NCI-H1092 treated with DMSO at 0.1 percent for 48 hours (cell line): ENCODE data around the gene CFAP77.

Experiments
- DNase-seq: peaks from one replicate; lab custom pipeline; 2025; lab: John Stamatoyannopoulos, UW

CFAP77 gene

DNA sequence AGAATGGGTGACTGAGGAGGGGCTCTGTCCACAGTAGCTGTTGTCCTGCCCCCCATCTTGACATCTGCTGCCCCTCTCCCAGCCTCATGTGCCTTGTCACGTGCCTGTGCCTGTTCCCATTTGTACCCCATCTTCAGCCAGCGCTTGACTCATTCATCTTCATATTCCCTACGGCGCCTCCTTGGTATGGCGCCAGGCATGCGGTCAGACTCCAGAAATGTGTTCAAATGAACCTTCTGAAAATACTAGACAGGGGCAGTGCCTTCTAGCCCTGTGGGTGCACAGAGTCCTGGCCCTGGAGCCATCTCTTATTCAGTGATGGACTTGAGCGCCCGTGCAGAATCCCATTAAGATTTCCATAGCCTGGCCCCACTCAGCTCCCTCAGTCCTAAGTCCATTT is 46.2 kb downstream of the CFAP77 start:
- no peak for DNase-seq

DNA sequence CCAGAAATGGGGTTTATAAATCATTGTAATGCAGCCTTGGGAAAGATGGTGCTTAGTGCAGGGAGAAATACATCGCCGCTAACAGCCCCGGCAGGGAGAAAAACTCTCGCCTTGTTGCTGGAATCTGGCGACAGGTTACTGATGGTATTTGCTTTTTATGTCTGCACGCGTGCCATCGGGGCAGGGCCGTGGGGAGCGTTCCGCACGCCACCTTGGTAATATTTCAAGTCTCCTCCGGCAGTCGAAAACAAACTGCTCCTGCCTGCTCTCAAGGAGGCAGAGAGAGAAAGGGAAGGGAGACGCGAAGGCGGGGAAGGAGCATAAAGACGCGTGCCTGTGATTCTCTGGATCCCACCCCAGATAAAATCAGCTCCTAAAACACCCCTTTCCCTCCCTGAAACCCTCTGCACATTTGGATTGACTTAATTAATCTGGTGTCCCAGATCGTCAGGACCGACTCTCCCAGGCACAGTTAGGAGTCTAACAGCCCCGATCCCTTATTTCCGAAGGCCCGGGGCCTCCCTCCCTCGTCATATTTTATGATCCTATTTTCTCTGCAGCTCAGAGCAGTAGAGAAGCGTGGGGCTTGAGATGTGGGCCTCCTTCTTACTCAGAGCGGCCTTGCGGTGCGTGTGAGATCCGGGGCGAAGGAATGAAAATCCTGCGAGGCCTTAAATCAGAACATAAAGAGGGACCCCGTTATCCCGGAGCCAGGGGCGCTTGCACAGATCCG is 47.7 kb downstream of the CFAP77 start:
- DNase-seq, result no peak

DNA sequence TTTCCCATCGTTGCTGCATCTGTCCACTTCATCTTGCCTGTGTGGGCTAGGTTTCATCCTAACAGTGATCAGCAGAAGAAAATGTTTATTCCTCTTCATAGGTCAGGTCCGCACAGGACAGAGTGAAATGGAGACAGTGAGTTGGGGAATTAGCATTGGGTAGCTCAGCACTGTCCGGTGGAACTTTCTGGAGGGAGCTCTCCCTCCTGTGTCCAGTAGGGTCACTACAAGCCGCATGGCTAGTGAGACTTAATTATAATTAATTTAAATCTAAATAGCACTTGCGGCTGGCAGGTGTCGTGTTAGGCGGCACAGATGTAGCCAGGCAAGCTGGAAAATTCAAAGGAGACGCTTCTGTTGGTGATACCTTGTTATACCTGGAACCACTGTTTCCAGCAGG is 48.4 kb downstream of the CFAP77 start:
- no peak for DNase-seq

DNA sequence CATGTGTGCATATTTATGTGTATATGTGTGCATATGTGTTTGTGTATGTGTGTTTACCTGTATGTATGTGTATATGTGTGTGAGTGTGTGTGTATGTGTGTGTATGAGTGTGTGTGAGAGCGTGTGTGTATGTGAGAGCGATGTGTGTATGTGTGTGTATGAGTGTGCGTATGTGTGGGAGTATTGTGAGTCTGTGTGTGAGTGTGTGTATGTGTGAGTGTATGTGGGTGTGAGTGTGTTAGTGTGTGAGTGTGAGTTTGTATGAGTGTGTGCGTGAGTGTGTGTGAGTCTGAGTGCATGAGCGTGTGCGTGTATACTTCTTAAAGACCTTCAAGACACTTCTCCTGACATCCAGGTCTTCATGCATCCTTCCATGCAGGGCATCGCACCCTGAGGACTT is 49.6 kb downstream of the CFAP77 start:
- DNase-seq, result no peak

DNA sequence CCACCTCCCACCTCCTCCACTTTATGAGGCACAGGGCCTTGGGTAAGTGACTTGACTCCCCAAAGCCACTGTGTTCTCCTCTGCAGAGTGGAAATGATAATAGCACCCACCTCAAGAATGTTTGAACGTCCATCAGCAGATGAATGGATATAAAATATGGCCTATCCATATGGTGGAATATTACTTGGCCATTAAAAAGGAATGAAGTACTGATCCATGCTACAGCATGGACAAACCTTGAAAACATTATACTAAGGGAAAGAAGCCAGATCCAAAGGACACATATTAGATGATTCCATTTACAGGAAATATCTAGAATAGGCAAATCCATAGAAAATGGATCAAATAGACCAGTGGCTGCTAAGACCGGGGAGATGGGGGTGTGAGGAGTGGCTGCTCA is 50.2 kb downstream of the CFAP77 start:
- DNase-seq, result no peak

DNA sequence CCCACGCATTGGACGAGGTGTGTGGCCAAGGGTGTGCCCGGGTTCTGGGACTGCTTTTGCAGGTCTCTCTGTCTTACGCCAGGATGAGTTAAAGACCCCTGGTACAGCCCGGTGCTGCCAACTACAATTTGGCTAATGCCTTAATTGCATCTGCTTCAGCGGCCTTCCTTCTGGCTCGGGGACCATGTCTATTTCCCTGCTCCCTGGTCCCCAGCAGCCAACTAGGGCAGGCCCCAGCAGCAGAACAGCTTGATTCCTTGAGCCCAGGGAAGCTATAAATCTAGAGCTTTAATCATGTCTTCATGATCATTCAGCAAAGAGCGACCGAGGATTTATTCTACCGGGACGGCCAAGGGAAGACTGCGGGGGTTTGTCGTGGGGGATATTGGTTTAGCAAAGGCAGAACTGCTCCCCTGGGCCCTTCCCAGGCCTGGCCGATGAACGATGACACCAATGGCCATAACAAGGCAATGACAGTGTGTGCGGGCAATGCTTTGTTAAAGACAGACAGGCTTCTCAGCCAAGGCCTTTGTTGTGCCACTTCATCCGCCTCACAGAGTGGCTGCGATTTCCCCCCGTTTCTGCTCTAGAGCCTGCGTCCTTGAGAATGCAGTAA is 51.4 kb downstream of the CFAP77 start:
- no peak for DNase-seq

DNA sequence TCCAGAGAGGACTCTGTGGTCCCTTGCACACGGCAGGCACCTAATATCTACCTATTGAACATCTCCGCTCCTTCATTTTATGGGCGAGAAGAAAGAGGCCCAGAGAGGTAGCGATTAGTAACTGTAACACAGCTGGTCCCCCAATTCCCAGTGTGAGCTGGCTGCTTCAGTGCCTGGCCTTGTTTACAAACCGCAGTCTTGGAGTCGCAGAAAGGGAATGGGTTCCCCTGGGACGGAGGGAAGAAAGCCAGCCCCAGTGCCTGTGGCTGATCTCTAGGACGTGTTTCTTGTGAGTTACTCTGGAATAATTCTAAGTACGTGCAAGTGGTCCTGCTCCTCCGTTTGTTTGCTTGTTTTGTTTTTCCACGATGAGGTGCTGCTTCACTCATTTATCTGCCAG is 52.0 kb downstream of the CFAP77 start:
- DNase-seq, result no peak

DNA sequence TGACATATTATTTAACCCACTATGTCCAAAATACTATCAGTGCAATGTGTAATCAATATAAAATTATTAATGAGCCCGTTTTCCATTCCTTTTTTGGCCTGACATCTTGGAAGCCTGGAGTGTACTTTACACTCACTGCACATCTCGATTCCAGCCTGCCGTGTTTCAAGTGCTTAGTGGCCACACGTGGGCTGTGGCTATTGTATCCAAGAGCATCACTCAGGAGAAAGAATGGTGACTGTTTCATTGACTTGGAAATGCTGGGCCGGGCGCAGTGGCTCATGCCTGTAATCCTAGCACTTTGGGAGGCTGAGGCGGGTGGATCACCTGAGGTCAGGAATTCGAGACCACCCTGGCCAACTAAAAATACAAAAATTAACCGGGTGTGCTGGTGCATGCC is 54.5 kb downstream of the CFAP77 start:
- no peak for DNase-seq

DNA sequence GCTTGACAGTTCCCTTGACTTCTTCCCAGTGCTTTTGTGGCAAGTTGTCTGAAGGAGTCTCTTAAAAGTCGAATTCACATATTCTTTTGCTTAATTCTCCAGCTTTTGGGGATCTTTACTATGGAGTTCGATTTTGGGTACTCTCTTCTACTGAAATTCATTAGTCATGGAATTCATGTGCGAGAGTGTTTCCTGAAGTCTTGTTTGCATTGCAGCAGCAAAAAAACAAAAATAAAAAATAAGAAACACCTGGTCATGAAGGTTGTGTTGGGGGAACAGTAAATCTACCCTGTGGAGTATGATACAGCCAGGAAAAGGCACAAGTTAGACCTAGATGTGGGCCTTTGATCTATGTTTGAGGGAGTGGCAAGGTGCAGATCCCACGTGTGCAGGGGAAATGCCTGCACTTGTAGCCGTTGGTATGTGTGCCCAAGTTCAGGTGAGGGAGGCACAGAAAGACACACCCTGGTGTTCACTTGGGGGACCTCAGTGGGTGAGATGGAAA is 55.2 kb downstream of the CFAP77 start:
- no peak for DNase-seq

DNA sequence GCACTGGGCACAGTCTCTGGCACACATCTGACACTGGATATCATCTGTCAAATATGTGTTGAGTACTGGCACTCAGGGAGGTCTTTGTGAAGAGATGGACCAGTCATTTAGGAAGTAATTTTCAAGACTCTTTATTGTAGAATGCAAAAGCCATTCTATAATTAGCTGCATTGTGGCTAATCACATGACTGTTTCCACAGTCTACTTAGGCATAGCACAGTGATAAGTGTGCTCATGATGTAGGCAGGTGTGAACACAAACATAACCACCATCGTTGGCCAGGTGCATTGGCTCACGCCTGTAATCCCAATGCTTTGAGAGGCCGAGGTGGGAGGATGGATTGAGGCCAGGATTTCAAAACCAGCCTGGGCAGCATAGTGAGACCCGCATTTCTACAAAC is 62.2 kb downstream of the CFAP77 start:
- no peak for DNase-seq

DNA sequence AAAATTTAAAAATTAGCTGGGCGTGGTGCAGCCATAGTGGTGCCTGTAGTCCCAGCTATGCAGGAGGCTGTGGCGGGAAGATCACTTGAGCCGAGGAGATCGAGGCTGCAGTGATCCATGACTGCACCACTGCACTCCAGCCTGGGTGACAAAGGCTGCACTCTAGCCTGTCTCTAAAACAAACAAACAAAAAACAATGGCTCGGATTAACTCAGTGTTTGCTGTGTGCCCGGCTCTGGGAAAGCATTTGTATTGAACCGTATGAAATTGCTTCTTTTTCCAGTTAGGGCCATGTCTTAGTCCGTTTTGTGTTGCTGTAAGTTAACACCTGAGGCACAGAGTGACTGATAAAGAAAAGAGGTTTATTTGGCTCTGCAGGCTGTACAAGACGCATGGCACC is 62.6 kb downstream of the CFAP77 start:
- DNase-seq, result no peak

DNA sequence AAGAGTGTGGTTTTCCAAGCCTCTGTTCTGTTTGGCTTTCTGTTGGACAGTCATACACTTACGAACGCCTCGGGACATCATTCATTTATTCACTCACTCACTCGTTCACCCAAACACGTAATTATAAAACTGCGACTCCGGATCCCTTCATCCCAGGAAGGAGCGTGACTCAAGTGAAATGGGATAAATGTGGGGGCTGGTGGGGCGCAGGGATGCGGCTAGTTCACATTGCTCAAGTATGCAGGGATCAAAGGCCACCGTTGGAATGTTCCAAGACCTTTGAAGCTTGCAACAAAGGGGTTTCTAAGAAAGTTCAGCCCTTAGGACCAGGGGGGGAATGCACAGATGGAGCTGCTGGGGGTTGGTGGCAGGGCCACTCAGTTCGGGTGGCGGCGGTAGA is 64.2 kb downstream of the CFAP77 start:
- DNase-seq, result no peak

DNA sequence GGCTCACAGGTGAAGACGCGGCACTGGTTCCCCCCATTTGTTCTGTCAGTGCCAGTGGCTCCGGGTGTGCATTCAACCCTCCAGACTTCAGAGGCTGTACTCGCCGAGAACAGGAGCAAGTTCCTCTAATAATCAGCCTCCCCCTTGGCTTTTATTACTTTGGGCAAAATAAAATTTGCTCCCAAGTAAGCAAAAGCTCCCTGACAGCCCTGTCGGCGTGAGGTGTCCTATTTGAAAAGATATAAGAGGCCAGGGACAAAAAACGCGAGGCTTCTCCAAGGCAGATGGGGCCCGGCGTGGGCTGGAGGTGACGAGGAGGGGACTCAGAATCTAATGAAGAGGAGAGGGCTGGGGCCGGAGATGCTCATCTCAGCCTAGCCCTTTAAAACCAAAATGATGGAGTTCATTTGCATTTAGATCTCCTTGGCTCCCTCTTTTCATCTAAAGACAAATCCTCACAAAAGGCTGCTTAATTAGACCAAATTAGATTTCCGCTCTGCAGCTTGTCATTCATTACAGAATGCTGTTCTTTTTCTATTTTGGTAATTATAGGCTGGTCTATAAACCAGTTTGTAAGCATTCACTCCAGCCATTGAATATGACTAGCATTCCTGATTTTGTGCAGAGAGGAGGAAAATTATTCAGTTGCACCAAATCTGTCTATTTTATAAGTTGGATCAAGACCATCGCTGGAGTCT is 68.5 kb downstream of the CFAP77 start:
- DNase-seq, result no peak

DNA sequence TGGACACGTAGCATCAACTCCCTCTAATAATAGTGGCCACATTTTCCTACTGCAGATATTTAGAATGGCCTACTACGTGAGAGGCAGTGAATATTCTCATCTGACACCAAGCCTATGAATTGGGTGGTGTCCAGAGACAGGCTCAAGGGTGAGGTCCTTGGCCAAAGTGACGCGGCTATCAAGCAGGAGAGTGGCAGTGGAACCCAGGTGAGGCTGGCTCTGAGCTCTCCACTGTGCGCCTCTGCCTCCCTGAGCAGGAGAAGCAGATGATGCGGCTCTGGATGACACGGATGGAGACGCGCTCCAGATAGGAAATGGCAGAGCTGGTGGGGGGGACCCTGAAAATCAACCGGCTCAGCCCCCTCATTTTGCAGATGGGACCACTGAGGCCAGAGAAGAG is 69.7 kb downstream of the CFAP77 start:
- no peak for DNase-seq

DNA sequence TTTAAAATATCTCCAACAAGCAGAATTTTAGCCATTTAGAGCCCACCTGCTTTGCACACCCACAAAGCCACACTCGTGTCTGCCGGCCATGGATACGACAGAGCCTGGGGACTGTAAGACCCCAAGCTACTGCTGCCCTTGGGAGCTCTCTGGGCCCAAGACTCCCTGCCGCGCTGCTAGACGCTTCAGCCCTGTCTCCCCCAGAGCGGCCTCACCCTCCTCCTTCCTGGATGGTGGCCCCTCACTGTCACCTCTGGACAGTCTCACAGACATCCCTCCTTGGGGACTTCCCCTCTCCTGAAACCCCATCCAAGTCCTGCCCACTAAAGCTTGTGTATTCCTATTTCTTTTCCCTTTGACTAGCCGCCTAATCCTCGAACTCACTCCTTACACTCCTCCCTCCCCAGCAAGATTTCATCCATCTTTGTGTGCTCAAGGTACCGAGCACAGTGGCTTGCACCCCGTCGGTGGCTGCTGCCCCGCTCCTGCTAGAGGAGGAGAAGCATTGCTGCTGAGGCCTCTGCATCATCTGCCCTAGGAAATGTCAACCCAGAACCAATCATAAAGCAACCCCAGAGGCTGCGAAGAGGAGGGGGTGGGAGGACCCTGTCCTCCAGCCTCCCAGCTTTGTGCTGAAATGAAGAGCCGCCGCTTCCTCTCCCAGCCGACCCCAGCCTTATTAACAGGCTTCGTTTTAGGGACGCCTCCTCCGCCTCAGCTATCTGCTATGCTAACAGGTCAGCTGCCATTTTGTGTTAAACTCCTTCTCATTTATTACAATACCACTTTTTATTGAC is 71.2 kb downstream of the CFAP77 start:
- no peak for DNase-seq

DNA sequence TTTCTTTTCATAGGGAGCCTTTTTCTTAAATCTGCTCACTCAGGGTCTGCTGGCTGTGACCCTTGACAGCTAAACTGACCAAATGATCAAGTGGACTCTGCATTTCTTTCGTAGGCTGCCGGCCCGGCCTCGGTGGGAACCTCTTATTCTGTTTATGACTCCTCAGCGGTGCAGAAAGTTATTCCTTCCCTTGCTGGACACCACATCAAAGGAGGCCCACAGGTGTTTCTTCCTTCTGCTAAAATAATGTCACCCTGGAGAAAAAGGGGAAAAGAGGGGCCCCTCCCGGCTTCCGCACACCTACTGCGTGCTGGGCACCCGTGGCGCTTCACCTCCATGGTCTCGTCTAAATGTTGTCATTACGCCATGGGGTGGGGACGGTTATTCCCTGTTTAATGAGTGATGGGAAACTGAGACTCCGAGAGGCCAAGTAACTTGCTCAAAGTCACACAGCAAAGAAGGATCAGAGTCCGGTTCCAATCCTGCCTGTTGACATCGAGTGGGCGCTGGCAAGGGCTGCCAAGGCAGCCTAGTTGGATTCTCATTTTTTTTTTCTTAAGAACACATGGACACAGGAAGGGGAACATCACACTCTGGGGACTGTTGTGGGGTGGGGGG is 72.3 kb downstream of the CFAP77 start:
- no peak for DNase-seq

DNA sequence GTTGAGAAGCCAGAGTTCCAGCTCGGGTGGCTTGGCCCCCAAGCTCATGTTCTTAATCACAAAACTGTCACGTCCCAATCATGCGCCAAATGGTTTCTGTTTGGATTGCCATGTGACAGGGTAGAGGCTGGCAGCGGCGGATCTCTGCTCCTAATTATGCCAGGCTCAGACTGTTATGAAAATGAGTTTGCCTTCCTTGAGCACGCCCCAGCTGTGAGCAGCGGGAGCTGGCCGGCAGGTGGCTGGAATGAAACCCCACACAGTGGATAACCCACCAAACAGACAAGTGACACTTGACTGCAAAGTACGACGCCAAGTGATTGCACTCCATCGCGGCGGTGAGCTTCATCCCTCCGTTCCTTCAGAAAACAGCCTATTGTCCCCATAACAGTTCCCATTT is 75.4 kb downstream of the CFAP77 start:
- DNase-seq, result peak; percentile 21

DNA sequence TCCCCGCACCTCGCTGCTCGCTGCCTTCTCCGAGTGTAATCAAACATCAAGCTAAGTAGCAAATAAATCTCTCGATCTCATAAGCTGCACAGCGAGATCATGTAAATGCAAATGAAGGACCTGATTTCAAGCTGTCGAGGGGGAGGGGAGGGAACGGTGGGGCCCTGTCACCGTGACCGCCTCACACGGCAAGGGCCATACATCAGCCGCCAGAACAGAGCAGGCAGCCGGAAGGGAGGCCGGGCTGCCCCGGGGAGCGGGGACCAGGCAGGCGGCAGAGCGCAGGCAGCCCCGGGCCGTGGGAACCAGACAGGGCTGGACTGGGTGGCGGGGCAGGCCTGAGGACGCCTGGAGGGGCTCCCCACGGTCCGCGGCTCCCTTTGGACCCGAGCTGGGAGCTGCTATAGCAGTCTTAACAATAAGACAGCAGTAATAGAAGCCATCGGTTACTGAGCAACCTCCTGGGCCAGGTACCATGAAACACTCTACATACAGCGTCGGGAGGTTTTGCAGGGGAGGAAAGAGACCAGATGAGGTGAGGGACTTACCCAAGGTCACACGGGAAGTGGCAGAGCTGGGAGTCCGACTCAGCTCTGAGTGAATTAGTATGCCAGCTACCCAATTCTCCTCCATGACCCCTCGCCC is 76.8 kb downstream of the CFAP77 start:
- DNase-seq, result no peak

DNA sequence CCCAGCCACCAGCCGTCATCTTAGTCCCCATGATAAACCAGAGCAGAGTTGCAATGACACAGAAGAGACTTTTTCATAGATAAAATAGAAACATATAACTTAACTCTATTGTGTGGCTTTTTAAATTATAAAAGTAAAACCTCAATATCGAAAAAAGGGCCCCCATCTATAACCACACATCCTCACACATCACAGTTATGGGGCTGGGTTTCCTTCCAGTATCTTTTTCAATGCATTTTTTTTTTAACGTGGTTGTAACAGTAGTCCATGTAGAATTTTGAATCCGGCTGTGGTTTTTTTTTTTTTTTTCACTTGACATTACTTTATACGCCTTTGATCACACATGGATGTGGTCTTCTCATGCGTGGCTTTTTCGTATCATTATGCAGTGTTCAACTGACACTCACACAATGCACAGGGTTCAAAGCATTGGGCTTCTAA is 77.4 kb downstream of the CFAP77 start:
- DNase-seq, result no peak

DNA sequence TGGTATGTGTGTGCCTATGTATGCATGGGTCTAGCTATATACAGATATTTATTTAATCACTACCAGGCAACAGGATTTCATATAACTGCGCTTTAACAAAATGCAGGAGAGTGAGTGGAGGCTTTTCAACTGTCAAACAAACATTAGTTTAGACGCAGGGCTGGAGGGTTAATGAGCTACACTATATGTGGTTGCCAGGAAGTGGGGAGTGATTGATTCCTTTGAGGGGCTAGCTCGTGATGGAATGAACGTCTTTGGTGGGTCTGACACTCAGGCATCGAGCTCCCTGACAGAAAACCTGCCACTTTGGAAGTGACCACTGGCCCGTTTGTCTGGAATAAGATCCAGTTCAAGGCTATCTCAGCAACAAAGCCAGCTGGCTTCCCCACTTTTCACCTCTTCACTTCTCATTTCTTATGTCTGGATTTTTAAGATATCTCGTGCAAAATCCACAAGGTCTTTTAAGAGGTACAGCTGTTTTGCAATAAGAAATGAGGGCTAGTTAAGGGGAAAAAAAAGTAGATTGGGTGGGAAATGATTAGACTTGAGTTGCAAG is 78.0 kb downstream of the CFAP77 start:
- DNase-seq, result no peak

DNA sequence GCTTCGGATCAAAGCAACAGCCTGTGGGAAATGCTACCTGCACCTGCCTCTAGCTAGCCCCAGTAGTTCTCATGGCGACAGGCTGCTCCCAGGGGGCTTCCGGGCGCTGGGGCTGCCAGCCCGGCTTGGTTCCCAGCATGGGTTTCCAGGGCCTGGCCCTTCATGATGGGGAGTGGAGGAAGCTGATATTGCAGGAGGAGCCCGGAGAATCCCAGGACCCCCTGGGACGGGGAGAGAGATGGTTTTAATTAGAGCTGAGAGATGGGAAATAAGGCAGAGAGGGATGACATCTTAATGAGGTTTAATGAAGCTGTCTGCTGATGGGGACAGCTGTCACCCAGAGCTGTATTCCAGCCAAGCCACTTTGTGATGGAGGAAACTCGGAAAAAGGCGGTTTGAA is 78.6 kb downstream of the CFAP77 start:
- peak; percentile 61 for DNase-seq
